Prostate gland (tissue), 2 donors: ENCODE measurements around the gene PYURF.

ENCODE experiments used
- POLR2A ChIP-seq: fragments of 450-650 bp; IDR thresholded peaks from one replicate; pipeline ENCODE4 v1.6.1; 2016; ENCODE audit warnings: antibody characterized with exemption, mild to moderate bottlenecking
- POLR2AphosphoS5 ChIP-seq: sonication (generic); formaldehyde crosslinking; IDR thresholded peaks from one replicate; pipeline ENCODE4 v1.6.1; 2017; ENCODE audit warnings: antibody characterized with exemption
- TF ChIP-seq, protein P1 (sequence below), 4 experiments: fragments of 200-600 bp in 2 of 4; fragments of 450-650 bp in 2 of 4; sonication (generic) in 2 of 4; IDR thresholded peaks; 1 replicate in 3 of 4; 2 replicates in 1 of 4; pipeline ENCODE4 v1.5.1; 2016 to 2019; ENCODE audit warnings: antibody characterized with exemption in 4 of 4, mild to moderate bottlenecking in 2 of 4, moderate library complexity in 2 of 4

DNA sequence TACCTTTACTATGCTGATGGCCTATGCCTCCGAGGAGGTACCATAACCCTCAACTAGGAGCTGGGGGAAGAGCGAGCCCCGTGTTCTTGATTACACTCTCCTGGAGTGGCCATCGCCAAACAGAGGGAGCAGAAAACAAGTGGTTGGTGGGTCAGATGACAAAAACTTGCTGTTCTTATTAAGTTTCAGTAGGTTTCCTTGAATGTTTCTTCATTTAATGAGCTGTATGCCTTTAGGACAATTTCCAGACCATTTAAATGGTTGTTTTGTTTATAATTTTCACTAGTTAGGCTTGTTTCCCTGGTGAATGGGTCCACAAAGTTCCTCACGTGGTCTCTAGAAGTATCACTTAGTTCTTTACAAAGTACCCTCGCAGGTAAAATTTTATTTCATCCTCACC is 4.7 kb downstream of the PYURF start:
- TF ChIP-seq, protein P1, sequence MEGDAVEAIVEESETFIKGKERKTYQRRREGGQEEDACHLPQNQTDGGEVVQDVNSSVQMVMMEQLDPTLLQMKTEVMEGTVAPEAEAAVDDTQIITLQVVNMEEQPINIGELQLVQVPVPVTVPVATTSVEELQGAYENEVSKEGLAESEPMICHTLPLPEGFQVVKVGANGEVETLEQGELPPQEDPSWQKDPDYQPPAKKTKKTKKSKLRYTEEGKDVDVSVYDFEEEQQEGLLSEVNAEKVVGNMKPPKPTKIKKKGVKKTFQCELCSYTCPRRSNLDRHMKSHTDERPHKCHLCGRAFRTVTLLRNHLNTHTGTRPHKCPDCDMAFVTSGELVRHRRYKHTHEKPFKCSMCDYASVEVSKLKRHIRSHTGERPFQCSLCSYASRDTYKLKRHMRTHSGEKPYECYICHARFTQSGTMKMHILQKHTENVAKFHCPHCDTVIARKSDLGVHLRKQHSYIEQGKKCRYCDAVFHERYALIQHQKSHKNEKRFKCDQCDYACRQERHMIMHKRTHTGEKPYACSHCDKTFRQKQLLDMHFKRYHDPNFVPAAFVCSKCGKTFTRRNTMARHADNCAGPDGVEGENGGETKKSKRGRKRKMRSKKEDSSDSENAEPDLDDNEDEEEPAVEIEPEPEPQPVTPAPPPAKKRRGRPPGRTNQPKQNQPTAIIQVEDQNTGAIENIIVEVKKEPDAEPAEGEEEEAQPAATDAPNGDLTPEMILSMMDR (IDR thresholded peaks at IDR 0.05): no peak
- TF ChIP-seq POLR2AphosphoS5: no peak
- TF ChIP-seq POLR2A: no peak
